Measurements from ENCODE around the gene LIF.
"Not testable (repeated sequence)": the region's sequence is repeated elsewhere in the genome, so short reads cannot be mapped to it uniquely, and the experiment has no call there.

Gene LIF

DNA sequence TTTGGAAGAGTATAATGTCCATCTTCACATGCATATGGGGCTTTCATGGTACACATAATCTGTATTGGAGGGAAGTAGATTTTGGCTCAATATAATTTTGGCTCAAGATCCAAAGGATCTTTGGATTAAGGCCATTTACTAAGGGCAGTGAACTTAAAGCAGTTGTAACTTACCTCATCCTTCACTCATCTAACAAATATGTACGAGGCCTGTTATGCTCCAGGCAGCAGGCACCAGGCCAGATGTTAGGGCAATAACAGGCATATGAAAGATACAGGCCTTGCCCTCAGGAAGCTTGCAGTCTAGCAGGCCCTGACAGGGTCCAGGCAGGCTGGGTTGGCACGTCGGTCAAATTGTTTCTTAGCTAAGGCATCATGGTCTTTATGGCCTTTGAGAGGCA lies 44.6 kb downstream of the LIF start:
- TF ChIP-seq, protein P1, sequence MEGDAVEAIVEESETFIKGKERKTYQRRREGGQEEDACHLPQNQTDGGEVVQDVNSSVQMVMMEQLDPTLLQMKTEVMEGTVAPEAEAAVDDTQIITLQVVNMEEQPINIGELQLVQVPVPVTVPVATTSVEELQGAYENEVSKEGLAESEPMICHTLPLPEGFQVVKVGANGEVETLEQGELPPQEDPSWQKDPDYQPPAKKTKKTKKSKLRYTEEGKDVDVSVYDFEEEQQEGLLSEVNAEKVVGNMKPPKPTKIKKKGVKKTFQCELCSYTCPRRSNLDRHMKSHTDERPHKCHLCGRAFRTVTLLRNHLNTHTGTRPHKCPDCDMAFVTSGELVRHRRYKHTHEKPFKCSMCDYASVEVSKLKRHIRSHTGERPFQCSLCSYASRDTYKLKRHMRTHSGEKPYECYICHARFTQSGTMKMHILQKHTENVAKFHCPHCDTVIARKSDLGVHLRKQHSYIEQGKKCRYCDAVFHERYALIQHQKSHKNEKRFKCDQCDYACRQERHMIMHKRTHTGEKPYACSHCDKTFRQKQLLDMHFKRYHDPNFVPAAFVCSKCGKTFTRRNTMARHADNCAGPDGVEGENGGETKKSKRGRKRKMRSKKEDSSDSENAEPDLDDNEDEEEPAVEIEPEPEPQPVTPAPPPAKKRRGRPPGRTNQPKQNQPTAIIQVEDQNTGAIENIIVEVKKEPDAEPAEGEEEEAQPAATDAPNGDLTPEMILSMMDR (IDR thresholded peaks at IDR 0.05) = no peak
- TF ChIP-seq ZFX (IDR thresholded peaks at IDR 0.05; ENCODE audit: borderline replicate concordance) = no peak
- peak overlapping the region; percentile 49; the same call in 1 of the 2 replicates for H3K27ac ChIP-seq

DNA sequence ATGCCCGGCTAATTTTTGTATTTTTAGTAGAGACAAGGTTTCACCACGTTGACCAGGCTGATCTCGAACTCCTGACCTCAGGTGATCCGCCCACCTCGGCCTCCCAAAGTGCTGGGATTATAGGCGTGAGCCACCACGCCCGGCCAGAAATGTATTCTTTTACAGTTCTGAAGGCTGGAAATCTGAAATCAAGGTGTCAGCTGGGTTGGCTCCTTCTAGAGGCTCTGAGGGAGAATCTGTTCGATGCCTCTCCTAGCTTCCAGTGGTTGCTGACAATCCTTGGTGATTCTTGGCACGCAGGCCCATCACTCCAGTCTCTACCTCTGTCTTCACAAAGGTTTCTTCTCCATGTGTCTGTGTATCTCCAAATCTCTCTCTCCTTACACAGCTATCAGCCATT lies 45.7 kb downstream of the LIF start:
- H3K27ac ChIP-seq = not testable (repeated sequence)

DNA sequence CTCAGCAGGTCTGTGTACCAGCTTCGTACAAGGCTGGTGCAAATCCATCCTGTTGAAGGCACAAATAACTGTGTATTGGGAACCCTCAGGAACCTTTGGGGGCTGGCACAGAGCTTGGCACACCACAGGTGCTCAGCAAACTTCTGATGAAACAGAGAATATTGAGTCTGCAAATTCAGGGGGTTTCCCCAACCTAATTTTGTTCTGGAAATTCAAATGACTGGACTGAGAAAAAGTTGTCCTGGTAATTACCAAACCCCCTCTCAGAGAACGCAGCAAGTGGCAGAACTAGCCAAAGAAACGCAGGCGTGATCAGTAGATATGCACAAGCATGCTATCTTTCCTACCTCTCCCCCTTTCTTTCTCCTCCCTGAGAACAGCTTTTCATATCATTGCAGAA lies 47.6 kb downstream of the LIF start:
- TF ChIP-seq, protein P1 (IDR thresholded peaks at IDR 0.05) = no peak
- no peak for TF ChIP-seq ZFX (IDR thresholded peaks at IDR 0.05; ENCODE audit: borderline replicate concordance)
- H3K27ac ChIP-seq = no peak overlapping the region

DNA sequence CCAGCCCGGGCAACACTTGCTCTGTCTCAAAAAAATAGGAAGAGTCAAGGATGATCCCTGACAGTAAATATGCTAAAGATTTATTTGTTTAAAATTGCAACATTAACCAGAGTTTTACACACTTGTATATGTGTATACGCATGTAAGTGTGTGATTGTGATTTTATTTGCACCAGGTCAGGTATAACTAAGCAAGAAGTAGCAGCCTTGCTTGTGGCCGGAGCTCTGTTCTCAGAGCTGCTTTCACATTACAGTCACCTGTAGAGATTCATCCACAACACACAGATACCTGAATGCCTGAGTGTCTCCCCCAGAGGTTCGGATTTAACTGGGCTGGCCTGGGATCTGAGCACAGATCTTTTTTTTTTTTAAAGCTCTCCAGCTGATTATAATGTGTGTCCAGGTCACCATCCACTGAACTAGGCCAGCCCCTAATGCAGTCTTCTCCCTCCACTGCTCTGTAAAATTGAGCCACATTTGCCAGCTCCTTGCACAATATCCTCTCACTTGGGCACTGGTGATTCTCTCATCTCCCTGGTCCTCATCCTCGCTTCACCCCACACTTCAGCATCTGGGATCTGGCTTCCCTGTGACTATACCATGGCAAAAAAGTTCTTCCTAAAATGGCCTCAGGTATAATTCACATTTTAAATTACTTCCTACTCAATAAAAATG lies 48.3 kb downstream of the LIF start:
- H3K27ac ChIP-seq = no peak overlapping the region
- TF ChIP-seq, protein P1 (IDR thresholded peaks at IDR 0.05) = no peak
- no peak for TF ChIP-seq ZFX (IDR thresholded peaks at IDR 0.05; ENCODE audit: borderline replicate concordance)

DNA sequence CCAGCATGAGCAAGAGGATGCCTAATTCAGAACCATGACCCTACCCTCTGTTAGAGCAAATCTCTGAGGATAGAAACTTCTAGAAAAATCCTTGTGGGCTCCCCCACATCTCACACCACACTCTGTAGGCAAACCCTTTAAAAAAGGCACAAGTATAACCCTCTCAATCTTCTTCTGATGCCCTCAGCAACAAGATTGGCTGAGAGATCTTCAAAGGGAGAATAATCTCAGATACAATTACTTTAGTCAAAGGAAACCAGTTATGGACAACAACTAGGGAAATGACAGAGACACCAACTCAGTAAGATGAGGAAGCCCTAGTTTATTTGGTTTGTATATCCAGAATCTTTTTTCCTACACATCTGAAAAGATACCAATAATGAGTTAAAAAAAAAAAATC lies 49.2 kb downstream of the LIF start:
- TF ChIP-seq, protein P1 (IDR thresholded peaks at IDR 0.05) = no peak
- no peak for TF ChIP-seq ZFX (IDR thresholded peaks at IDR 0.05; ENCODE audit: borderline replicate concordance)
- H3K27ac ChIP-seq = no peak overlapping the region

DNA sequence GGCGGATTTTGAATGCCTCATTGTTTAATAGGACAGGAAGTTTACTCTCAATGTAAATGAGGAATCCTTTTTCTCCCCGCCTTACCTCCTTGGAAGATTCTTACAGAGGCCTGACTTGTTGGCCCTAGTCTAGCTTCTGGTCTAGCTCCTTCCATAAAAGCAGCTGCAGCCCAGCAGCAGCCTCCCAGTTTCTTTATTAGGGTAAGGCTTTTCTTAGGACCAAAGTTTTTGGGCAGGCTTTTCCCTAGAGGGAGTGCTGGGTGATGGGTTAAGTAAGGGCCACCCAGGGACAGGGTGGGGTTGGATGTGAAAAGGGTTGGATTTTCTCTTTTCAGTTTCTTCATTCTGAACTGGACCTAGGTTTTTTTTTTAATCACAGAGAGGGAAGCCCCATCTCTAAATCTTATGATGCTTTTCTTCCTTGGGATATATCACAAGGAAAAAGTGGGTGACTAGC lies 49.7 kb downstream of the LIF start:
- TF ChIP-seq ZFX (IDR thresholded peaks at IDR 0.05; ENCODE audit: borderline replicate concordance) = no peak
- TF ChIP-seq, protein P1 (IDR thresholded peaks at IDR 0.05) = no peak
- peak overlapping the region; percentile 33; the same call in 1 of the 2 replicates for H3K27ac ChIP-seq

DNA sequence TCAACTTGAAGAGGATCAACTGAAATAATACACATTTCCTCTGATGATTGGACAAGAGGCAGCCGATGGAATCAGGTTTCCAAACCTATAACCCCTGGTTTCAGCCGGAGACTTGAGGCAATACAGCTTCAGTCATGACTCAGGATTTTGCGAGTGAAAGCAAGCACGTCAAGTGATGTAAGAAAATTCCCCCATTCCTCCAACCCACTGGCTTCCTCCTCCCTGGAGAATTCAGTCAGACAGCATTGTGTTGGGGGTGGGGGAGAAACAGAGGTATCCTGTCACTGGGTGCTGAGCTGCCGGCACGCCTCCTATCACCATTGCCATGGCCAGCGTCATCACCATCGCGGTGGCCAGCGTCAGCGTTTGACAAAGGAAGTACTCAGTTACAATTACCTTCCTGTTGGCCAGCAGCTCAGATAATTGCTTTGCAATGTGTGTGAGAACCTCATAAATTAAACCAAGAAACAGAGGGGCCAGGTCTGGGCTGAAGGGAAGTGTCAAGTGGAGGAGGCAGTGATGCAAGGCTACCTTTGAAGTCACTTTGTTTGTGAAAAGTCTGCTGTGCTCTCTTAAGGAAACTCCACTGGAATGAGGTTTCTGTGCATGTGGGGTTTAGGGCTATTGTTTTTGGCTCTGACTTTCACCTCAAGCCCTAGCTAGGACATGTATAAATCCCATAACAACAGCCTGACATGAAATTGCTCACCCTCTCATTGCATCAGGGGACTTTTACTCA lies 50.2 kb downstream of the LIF start:
- peak overlapping the region; percentile 33; the same call in 1 of the 2 replicates for H3K27ac ChIP-seq
- TF ChIP-seq, protein P1 (IDR thresholded peaks at IDR 0.05) = no peak
- TF ChIP-seq ZFX (IDR thresholded peaks at IDR 0.05; ENCODE audit: borderline replicate concordance) = no peak

All from 22Rv1 (cell line).